GM12873 (cell line): ENCODE measurements around the gene GLT8D1.

Experiments
- TF ChIP-seq, protein P1 (sequence below): IDR thresholded peaks from 2 replicates; pipeline ENCODE4 v1.5.1; 2012; ENCODE audit warnings: low read depth, mild to moderate bottlenecking, moderate library complexity, low read length, control low read depth; ENCODE audit not compliant: insufficient read depth; ENCODE audit errors: missing control alignments

The GLT8D1 gene

DNA sequence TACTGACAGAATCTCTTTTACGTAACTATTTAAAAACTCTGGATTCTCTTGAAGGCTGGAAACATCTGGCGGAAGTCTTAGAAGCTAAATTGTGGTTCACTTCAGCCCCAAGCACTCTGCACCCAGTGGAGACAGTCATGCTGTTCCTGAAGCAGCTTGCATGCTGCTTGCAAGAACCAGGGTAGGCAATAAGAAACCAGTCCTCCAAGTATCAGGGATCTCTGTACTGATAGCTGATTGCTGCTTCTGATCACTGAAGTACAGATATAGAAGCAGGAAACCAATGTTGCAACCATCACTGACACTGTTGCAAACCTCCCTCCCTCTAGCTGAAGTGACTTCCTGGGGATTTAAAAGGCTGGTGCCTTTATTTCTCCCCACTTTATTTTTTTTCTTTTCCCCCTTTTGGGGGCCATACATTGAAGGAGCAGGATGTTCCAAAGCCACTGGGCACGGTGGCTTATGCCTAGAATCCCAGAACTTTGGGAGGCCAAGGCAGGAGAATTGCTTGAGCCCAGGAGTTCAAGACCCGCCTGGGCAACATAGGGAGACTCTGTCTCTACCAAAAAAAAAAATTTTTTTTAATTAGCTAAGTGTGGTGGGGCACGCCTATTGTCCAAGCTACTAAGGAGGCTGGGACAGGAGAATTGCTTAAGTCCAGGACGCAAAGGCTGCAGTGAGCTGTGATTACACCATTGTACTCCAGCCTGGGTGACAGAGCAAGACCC, 15.6 kb upstream of the GLT8D1 start:
- TF ChIP-seq, protein P1, sequence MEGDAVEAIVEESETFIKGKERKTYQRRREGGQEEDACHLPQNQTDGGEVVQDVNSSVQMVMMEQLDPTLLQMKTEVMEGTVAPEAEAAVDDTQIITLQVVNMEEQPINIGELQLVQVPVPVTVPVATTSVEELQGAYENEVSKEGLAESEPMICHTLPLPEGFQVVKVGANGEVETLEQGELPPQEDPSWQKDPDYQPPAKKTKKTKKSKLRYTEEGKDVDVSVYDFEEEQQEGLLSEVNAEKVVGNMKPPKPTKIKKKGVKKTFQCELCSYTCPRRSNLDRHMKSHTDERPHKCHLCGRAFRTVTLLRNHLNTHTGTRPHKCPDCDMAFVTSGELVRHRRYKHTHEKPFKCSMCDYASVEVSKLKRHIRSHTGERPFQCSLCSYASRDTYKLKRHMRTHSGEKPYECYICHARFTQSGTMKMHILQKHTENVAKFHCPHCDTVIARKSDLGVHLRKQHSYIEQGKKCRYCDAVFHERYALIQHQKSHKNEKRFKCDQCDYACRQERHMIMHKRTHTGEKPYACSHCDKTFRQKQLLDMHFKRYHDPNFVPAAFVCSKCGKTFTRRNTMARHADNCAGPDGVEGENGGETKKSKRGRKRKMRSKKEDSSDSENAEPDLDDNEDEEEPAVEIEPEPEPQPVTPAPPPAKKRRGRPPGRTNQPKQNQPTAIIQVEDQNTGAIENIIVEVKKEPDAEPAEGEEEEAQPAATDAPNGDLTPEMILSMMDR, result no peak

DNA sequence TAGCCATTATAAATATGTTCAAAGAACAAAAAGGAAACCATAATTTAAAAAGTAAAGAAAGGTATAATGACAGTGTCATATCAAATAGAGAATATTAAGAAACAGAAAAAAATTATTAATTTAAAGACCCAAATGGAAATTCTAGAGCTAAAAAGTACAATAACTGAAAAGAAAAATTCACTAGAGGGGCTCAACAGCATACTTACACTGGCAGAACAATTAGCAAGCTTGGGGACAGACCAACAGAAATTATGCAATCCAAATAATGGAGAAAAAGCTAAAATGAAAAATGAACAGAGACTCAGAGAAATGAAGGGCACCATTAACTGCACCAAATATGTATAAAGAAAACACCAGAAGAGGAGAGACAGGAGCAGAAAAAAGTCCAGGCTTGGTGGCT, 14.0 kb upstream of the GLT8D1 start:
- TF ChIP-seq, protein P1, result no peak

DNA sequence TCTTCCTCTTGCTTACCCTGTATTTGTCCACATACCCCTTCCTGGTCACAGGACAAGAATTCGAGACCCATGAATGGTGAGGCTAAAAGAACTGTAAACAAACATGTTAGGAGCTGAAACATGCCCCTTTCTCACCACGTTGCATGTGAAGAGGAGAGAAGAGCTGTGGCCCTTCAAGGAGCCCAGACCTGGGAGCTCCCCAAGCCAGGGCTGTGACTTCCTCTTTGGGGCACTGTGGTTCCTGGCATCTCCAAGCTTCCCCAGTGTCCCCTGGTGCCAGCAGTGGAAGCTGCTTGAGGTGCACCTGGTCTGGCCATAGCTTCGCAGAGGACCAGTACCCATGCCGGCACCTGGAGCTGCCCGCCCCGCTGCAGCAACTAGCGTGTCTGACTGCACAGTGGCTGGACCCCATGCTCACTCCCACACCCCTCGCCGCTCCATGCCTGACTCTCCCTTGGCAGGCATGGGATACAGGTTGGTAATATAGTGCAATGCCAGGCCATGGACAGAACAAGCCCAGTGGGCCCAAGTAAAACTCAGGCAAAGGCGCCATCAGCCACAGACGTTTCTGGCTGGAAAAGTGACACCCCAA, 10.2 kb upstream of the GLT8D1 start:
- TF ChIP-seq, protein P1, result no peak

DNA sequence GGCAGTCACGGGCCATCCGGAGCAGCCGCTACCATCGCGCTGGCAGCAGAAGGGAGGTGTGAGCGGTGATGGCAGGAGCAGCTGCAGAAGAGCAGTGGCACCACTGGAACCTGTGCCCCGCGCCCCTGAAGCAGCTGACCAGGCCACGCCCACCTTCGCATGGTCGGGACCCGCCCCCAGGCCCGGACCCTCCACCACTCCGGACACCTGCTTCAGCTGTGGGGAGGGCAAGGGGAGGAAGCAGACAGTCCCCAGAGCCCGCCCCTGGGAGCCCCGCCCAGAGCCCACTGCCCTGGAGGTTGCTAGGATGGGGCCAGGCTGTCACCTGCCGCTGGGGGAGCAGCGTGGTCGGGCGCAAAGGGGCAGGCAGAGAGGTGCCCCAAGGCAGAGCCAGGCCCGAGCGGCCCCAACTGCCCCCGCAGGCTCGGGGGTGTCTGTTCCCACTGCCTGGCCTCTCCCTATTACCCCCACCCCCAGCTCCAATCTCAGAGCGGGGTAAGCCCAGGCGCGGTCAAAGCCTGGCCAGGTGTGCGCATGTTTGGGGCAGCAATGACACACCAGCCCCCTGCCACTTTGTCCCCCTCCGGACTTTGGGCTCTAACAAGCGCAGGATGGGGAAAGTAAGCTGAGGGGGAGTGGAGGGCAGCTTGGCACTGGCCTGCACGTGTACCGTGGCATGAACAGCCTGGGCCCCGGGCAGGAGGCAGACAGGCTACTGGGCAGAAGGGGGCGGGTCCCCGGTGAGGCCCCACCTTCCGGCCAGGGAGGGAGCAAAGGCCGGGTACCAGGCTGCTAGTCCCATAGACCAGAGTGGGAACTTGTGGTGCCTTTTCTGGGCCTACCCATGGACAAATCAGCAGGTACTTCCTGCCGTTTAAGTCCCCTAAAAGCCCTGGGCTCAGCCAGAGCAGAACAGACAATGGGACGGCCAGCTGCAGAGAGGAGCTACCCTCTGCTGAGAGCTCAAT, 9.0 kb upstream of the GLT8D1 start:
- TF ChIP-seq, protein P1, result no peak

DNA sequence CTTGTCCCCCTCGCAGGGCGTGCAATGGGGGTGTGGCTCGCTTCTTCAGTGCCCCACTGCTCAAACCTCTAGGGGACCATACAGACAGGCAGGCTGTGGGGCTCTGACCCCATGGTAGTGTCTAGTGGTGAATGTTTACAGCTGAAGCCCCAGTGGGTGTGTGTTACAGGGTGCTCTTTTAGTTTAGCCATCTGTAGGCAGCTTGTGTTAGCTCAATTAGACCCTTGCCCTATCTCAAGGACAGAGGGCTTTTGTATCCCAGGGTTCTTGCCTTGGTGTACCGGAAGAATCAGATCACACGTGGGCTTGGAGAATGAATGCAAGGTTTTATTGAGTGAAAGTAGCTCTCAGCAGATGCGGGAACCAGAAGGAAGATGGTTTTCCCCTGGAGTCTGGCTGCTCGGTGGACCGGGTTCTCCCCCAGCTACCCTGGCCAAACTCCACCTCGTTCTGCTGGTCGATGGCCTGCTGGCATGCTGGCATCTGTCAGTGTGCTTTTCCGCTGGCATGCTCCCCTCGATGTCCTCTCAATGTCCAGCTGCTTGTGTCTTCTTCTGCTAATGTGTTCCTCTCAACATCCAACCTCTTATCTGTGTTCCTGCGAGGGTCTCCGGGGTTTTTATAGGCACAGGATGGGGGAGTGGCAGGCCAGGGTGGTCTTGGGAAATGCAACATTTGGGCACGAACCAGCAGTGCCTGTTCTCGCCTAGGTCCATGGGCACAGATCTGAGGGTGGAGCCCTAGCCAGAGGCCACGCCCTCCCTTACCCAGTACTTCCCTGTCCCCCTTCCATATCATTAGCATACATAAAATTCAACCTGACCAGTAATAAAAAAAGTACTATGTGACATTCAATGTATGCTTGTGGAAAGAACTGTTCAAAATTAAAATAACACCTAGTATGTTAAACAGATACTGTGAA, 7.0 kb upstream of the GLT8D1 start:
- TF ChIP-seq, protein P1, result no peak

DNA sequence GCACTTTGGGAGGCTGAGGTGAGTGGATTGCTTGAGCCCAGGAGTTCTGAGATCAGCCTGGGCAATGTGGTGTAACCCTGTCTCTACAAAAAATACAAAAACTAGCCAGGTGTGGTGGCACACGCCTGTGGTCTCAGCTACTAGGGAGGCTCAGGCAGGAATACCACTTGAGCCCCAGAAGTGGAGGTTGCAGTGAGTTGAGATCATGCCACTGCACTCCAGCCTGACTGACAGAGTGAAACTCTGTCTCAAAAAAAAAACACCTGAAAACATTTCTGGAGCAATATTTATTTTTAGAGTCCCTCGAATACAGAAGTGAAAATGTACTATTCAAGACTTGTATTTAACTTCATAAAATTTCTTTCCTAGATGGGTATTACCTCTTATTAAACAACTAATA, 4.9 kb upstream of the GLT8D1 start:
- TF ChIP-seq, protein P1, result no peak
